Glutamatergic neuron (in vitro differentiated cells): ENCODE data around the gene MOGAT1. TPM values are rescaled to one million over a fixed set of nuclear protein-coding genes. Genes with fewer than 3 reads are reported as not detected.
A peak's percentile ranks its signal among the peaks of the same experiment; 100 is the strongest.
"Not testable (repeated sequence)": the region's sequence is repeated elsewhere in the genome, so short reads cannot be mapped to it uniquely, and the experiment has no call there.

Experiments
- DNase-seq: peaks from one replicate; pipeline ENCODE4 v3.0.0; 2022
- H3K27ac Mint-ChIP-seq: one replicate; pipeline ENCODE4 v1.8.0; 2020; ENCODE audit warnings: mild to moderate bottlenecking, mixed read lengths, inconsistent platforms; ENCODE audit not compliant: unreplicated experiment
- H3K27me3 Mint-ChIP-seq: one replicate; pipeline ENCODE4 v1.8.0; 2020; ENCODE audit warnings: mild to moderate bottlenecking, moderate library complexity, mixed read lengths, inconsistent platforms; ENCODE audit not compliant: unreplicated experiment
- H3K36me3 Mint-ChIP-seq: one replicate; pipeline ENCODE4 v1.8.0; 2020; ENCODE audit warnings: mild to moderate bottlenecking, mixed read lengths, inconsistent platforms; ENCODE audit not compliant: unreplicated experiment
- H3K4me1 Mint-ChIP-seq: one replicate; pipeline ENCODE4 v1.8.0; 2020; ENCODE audit warnings: mild to moderate bottlenecking, low read depth, mixed read lengths, inconsistent platforms; ENCODE audit not compliant: unreplicated experiment
- H3K4me3 Mint-ChIP-seq: one replicate; pipeline ENCODE4 v1.8.0; 2020; ENCODE audit warnings: mild to moderate bottlenecking, mixed read lengths, inconsistent platforms; ENCODE audit not compliant: unreplicated experiment
- H3K9me3 Mint-ChIP-seq: one replicate; pipeline ENCODE4 v1.8.0; 2020; ENCODE audit warnings: mild to moderate bottlenecking, moderate library complexity, mixed read lengths, inconsistent platforms; ENCODE audit not compliant: unreplicated experiment
- CTCF ChIP-seq: fragments of 200-600 bp; sonication (generic); IDR thresholded peaks from one replicate; pipeline ENCODE4 v1.5.0; 2021; ENCODE audit not compliant: partially characterized antibody, unreplicated experiment
- total RNA-seq: library from RNA; stranded (reverse); fragmentation: NEBNext Ultra II Directional; extraction: Animal tissue kit (Norgen Biotek cat#: 25700); gene quantifications from one replicate; pipeline ENCODE4 v1.2.1, GENCODE V29; 2021; ENCODE audit not compliant: unreplicated experiment

MOGAT1 gene
- total RNA-seq, 1 donor from 2014 or later: not detected

GRCh38 chr2:222690564-222691200, 19.2 kb downstream of the MOGAT1 start:
- H3K36me3 Mint-ChIP-seq: no peaks in the 10 kb centered on the region
- DNase-seq: peak; percentile 81
- H3K27me3 Mint-ChIP-seq: no peaks in the 10 kb centered on the region
- no peak overlapping the region for H3K27ac Mint-ChIP-seq
- H3K9me3 Mint-ChIP-seq: peaks cover 1% of the 10 kb centered on the region
- peak; percentile 92 for TF ChIP-seq CTCF
- no peaks in the 10 kb centered on the region for H3K4me1 Mint-ChIP-seq
- H3K4me3 Mint-ChIP-seq: no peak overlapping the region

GRCh38 chr2:222693413-222693812, 22.0 kb downstream of the MOGAT1 start:
- not testable (repeated sequence) for H3K4me3 Mint-ChIP-seq, H3K27me3 Mint-ChIP-seq, DNase-seq, H3K27ac Mint-ChIP-seq, H3K9me3 Mint-ChIP-seq, H3K36me3 Mint-ChIP-seq, H3K4me1 Mint-ChIP-seq

GRCh38 chr2:222693837-222694236, 22.4 kb downstream of the MOGAT1 start:
- Mint-ChIP-seq H3K27ac (no peak overlapping the region), H3K36me3 (no peaks in the 10 kb centered on the region), H3K4me3 (no peak overlapping the region), H3K27me3 (no peaks in the 10 kb centered on the region), H3K4me1 (no peaks in the 10 kb centered on the region), H3K9me3 (peaks cover 1% of the 10 kb centered on the region)
- TF ChIP-seq CTCF: no peak
- no peak for DNase-seq

GRCh38 chr2:222698276-222698675, 26.8 kb downstream of the MOGAT1 start:
- H3K4me3 Mint-ChIP-seq: no peak overlapping the region
- no peaks in the 10 kb centered on the region for H3K36me3 Mint-ChIP-seq
- peaks cover 1% of the 10 kb centered on the region for H3K9me3 Mint-ChIP-seq
- no peak overlapping the region for H3K27ac Mint-ChIP-seq
- TF ChIP-seq CTCF: no peak
- H3K4me1 Mint-ChIP-seq: no peaks in the 10 kb centered on the region
- no peaks in the 10 kb centered on the region for H3K27me3 Mint-ChIP-seq
- DNase-seq: no peak

GRCh38 chr2:222701233-222701632, 29.8 kb downstream of the MOGAT1 start:
- H3K9me3 Mint-ChIP-seq: no peaks in the 10 kb centered on the region
- H3K36me3 Mint-ChIP-seq: no peaks in the 10 kb centered on the region
- no peak for TF ChIP-seq CTCF
- DNase-seq: no peak
- no peak overlapping the region for H3K27ac Mint-ChIP-seq
- H3K4me3 Mint-ChIP-seq: no peak overlapping the region
- no peaks in the 10 kb centered on the region for H3K27me3 Mint-ChIP-seq
- no peaks in the 10 kb centered on the region for H3K4me1 Mint-ChIP-seq
